SKM-1 treated with dmso at 0.1 percent for 144 hours (cell line): ENCODE results near the gene P3R3URF.
A peak's percentile ranks its signal among the peaks of the same experiment; 100 is the strongest.

Experiments
- DNase-seq: peaks from one replicate; lab custom pipeline; 2025; ENCODE audit not compliant: unreplicated experiment; lab: John Stamatoyannopoulos, UW

The P3R3URF gene

GRCh38 chr1:46174448-46175231 is 1.6 kb downstream of the P3R3URF start, which contains the start of gene TSPAN1:
Gene TSPAN1, plus strand, starts transcription at chr1:46175087. Its CDS starts 6,021 bp downstream, at chr1:46181108.
- no peak for DNase-seq

GRCh38 chr1:46173361-46173856 is 2.9 kb downstream of the P3R3URF start:
- DNase-seq: peak; percentile 27

GRCh38 chr1:46172321-46172720 is 4.0 kb downstream of the P3R3URF start:
- DNase-seq: no peak

- no peak for DNase-seq
These were observed 4.4 kb downstream of the P3R3URF start for GRCh38 chr1:46171871-46172270.

GRCh38 chr1:46171351-46171750 is 4.9 kb downstream of the P3R3URF start:
- DNase-seq: no peak

GRCh38 chr1:46169811-46170454 is 6.4 kb downstream of the P3R3URF start:
- DNase-seq: no peak

- DNase-seq: no peak
These were observed 7.8 kb downstream of the P3R3URF start for GRCh38 chr1:46168477-46168876.

GRCh38 chr1:46166521-46167462 is 9.5 kb downstream of the P3R3URF start:
- DNase-seq: no peak

GRCh38 chr1:46160212-46160611 is 16.1 kb downstream of the P3R3URF start:
- DNase-seq: no peak

GRCh38 chr1:46159516-46159915 is 16.8 kb downstream of the P3R3URF start:
- no peak for DNase-seq

GRCh38 chr1:46158312-46159281 is 17.7 kb downstream of the P3R3URF start:
- DNase-seq: no peak

- DNase-seq: no peak
These were observed 18.4 kb downstream of the P3R3URF start for GRCh38 chr1:46157916-46158311.

GRCh38 chr1:46153732-46154131 is 22.6 kb downstream of the P3R3URF start:
- DNase-seq: no peak

GRCh38 chr1:46153228-46153627 is 23.1 kb downstream of the P3R3URF start:
- no peak for DNase-seq

- DNase-seq: no peak
These were observed 24.3 kb downstream of the P3R3URF start for GRCh38 chr1:46152016-46152415.

GRCh38 chr1:46150085-46150484 is 26.2 kb downstream of the P3R3URF start:
- no peak for DNase-seq

GRCh38 chr1:46148318-46148717 is 28.0 kb downstream of the P3R3URF start:
- no peak for DNase-seq

- DNase-seq: no peak
These were observed 38.4 kb downstream of the P3R3URF start for GRCh38 chr1:46137916-46138315.

- no peak for DNase-seq
These were observed 39.6 kb downstream of the P3R3URF start for GRCh38 chr1:46136711-46137110.
